Thyroid gland (tissue), 4 donors: ENCODE data around the gene OR6B2. TPM values are rescaled to one million over a fixed set of nuclear protein-coding genes. Genes with fewer than 3 reads are reported as not detected.

Experiments
- DNase-seq, 2 donors: peaks; one replicate each; pipeline ENCODE4 v3.0.0-alpha.2; 2019
- H3K27ac ChIP-seq, 3 donors: fragments of 200-600 bp; sonication (generic); 1 replicate in 2 of 3; 2 replicates in 1 of 3; pipeline ENCODE4 v1.5.1; 2016 to 2019; ENCODE audit warnings: mild to moderate bottlenecking in 1 of 3, moderate library complexity in 1 of 3
- H3K27me3 ChIP-seq: fragments of 200-600 bp; sonication (generic); one replicate; pipeline ENCODE4 v1.5.1; 2019
- H3K36me3 ChIP-seq, 2 donors: fragments of 200-600 bp; sonication (generic); one replicate each; pipeline ENCODE4 v1.5.1; 2016 to 2019
- H3K4me1 ChIP-seq, 2 donors: fragments of 200-600 bp; sonication (generic); one replicate each; pipeline ENCODE4 v1.5.1; 2017 to 2019
- H3K4me3 ChIP-seq, 3 donors: fragments of 200-600 bp; sonication (generic); replicated peaks in 1 of 3; 1 replicate in 2 of 3; 2 replicates in 1 of 3; pipeline ENCODE4 v1.5.1; 2016; ENCODE audit warnings: mild to moderate bottlenecking in 1 of 3
- H3K9me3 ChIP-seq: fragments of 200-600 bp; sonication (generic); one replicate; pipeline ENCODE4 v1.5.1; 2017
- POLR2A ChIP-seq, 2 donors: fragments of 450-650 bp; IDR thresholded peaks; one replicate each; pipeline ENCODE4 v1.6.1; 2017; ENCODE audit warnings: antibody characterized with exemption in 2 of 2, mild to moderate bottlenecking in 2 of 2, moderate library complexity in 1 of 2
- WGBS, 2 donors: methylation state at CpG; one replicate each; pipeline ENCODE4 v1.1.5; 2017; 5-methylcytosine and 5-hydroxymethylcytosine counted together
- intact Hi-C: fragments of 100-400 bp; cut with DNase I; formaldehyde crosslinking; loops from one replicate; pipeline ENCODE4 v1.15.1; 2023
- total RNA-seq, 4 donors: library from RNA; depleted of rRNA; stranded (reverse); fragments of >200 nt; gene quantifications; one replicate each; pipeline ENCODE4 v1.2.3, GENCODE V29; 2016
- TF ChIP-seq, protein P1 (sequence below), 6 experiments: fragments of 200-600 bp in 3 of 6; fragments of 450-650 bp in 3 of 6; sonication (generic) in 3 of 6; IDR thresholded peaks; one replicate each; pipeline ENCODE4 v1.5.1; 2016 to 2019; ENCODE audit warnings: antibody characterized with exemption in 6 of 6, mild to moderate bottlenecking in 2 of 6, inconsistent platforms in 1 of 6, moderate library complexity in 1 of 6

Gene OR6B2
- total RNA-seq, 4 donors from 2014 or later, result not detected

DNA sequence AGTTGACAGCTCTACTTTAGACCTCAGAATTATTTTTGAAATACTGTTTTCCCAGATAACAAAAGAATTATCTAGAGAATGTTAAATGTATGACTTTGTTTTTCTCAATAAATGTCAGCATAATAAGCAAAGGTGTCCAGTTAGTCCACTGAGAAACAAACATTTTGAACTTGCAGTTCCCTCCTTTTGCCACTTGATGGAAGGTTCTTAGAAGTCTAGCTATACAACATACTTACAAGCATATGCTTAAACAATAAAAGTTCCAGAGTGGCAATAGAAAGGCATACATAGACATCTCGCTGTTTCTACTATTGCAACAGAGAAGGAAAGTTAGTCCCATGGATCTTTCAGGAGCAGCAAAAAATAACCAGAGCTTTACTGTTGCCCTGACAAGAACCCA lies 16.9 kb downstream of the OR6B2 start:
- WGBS, 2 donors, result 89 to 94% methylated on average over 1 of the region's 1 CpG

DNA sequence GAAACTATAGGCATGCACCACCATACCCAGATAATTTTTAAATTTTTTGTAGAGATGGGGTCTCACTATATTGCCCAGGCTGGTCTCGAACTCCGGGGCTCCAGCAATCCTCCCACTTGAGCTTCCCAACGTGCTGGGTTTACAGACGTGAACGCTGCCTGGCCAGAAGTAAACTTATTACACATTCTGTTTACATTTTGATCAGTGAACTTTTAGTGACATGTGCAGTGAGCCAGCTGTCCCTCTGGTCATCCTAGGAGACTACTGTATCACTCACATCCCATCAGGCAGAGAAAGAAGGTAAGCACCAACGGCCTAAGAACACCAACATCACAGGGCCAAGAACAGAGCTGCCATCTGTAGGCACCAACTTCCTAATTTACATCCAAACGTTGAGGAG lies 27.2 kb downstream of the OR6B2 start:
- no peak for DNase-seq
- H3K9me3 ChIP-seq, result no peaks in the 10 kb centered on the region
- peaks cover 63 to 67% of the 10 kb centered on the region in 2 donors for H3K36me3 ChIP-seq
- H3K27me3 ChIP-seq, result no peaks in the 10 kb centered on the region
- H3K27ac ChIP-seq, result no peak overlapping the region
- WGBS, 2 donors, result 91% methylated on average over 7 of the region's 7 CpGs
- no peak overlapping the region for H3K4me3 ChIP-seq
- intact Hi-C loops, result no loop called here
- no peaks in the 10 kb centered on the region for H3K4me1 ChIP-seq
- TF ChIP-seq, protein P1, sequence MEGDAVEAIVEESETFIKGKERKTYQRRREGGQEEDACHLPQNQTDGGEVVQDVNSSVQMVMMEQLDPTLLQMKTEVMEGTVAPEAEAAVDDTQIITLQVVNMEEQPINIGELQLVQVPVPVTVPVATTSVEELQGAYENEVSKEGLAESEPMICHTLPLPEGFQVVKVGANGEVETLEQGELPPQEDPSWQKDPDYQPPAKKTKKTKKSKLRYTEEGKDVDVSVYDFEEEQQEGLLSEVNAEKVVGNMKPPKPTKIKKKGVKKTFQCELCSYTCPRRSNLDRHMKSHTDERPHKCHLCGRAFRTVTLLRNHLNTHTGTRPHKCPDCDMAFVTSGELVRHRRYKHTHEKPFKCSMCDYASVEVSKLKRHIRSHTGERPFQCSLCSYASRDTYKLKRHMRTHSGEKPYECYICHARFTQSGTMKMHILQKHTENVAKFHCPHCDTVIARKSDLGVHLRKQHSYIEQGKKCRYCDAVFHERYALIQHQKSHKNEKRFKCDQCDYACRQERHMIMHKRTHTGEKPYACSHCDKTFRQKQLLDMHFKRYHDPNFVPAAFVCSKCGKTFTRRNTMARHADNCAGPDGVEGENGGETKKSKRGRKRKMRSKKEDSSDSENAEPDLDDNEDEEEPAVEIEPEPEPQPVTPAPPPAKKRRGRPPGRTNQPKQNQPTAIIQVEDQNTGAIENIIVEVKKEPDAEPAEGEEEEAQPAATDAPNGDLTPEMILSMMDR (IDR thresholded peaks at IDR 0.05), result no peak
- TF ChIP-seq POLR2A (IDR thresholded peaks at IDR 0.05), result no peak

More for the DNA sequence above, 16.9 kb downstream of the OR6B2 start:
- no peak overlapping the region for H3K27ac ChIP-seq
- no peak overlapping the region for H3K4me3 ChIP-seq
- no peaks in the 10 kb centered on the region for H3K4me1 ChIP-seq
- no peaks in the 10 kb centered on the region for H3K27me3 ChIP-seq
- DNase-seq, result no peak
- H3K36me3 ChIP-seq, result peaks cover 51 to 55% of the 10 kb centered on the region in 2 donors
- TF ChIP-seq, protein P1 (IDR thresholded peaks at IDR 0.05), result no peak
- TF ChIP-seq POLR2A (IDR thresholded peaks at IDR 0.05), result no peak
- no peaks in the 10 kb centered on the region for H3K9me3 ChIP-seq
- intact Hi-C loops, result no loop called here

DNA sequence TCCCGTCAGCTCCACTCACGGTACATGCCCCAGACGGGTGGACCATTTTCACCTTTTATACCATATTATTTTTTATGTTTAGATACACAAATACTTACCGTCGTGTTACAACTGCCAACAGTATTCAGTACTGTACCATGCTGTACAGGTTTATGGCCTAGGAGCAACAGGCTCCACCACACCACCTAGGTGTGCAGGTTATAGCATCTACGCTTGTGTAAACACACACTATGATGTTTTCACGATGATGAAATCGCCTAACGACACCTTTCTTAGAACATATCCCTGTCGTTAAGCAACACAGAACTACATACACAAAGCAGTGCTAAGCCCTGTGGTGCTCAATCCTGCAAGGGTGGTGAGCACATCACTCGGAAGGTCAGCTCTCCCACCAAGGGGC lies 29.6 kb downstream of the OR6B2 start:
- 93 to 96% methylated on average over 11 of the region's 11 CpGs for WGBS, 2 donors
- no peak for TF ChIP-seq POLR2A (IDR thresholded peaks at IDR 0.05)
- TF ChIP-seq, protein P1 (IDR thresholded peaks at IDR 0.05), result no peak
- intact Hi-C loops, result no loop called here
- H3K27ac ChIP-seq, result no peak overlapping the region
- H3K4me1 ChIP-seq, result no peaks in the 10 kb centered on the region
- no peak for DNase-seq
- no peak overlapping the region for H3K4me3 ChIP-seq
- H3K27me3 ChIP-seq, result no peaks in the 10 kb centered on the region
- H3K9me3 ChIP-seq, result no peaks in the 10 kb centered on the region
- H3K36me3 ChIP-seq, result peaks cover 53 to 58% of the 10 kb centered on the region in 2 donors

DNA sequence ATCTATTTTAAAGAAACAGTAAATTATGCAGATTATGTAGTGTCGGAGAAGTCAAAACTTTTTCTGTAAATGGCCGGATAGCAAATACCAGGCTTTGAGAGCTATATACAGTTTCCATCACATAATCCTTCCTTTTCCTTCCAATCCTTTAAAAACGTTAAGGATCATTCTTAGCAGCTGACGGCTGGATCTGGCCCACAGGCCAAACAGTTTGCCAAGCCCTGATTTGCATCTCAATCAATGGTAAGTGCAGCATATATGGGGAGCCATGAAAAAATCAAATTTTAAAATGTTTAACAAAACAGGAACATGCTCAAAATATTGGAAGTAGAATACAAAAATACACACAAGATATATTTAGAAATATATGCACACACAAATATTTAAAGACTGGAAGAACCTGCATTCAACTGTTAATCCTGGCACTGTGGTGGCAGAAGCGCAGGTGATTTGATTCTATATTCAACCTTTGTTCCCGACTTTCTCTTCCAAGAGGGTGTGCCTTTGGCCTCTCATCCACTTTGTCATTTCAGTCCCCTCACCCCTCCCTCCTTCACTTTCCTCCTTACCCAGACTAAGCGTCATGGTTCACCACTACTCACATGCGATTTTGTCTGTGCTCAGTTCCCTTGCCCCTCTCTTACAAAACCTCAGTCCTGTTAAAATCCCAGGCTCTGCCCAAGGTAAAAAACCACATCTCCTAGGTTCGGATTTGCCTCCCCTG lies 32.4 kb downstream of the OR6B2 start:
- Histone ChIP-seq H3K9me3 (no peaks in the 10 kb centered on the region), H3K27ac (no peak overlapping the region), H3K27me3 (no peaks in the 10 kb centered on the region), H3K4me1 (no peaks in the 10 kb centered on the region), H3K36me3 (peaks cover 29 to 47% of the 10 kb centered on the region in 2 donors), H3K4me3 (no peak overlapping the region)
- intact Hi-C loops, result loop anchor here (10.0 kb wide), 1 partner anchor 953 kb away; no protein-coding TSS in a partner anchor
- 81 to 82% methylated on average over 9 of the region's 9 CpGs for WGBS, 2 donors
- no peak for DNase-seq
- TF ChIP-seq, protein P1 (IDR thresholded peaks at IDR 0.05), result no peak
- no peak for TF ChIP-seq POLR2A (IDR thresholded peaks at IDR 0.05)

DNA sequence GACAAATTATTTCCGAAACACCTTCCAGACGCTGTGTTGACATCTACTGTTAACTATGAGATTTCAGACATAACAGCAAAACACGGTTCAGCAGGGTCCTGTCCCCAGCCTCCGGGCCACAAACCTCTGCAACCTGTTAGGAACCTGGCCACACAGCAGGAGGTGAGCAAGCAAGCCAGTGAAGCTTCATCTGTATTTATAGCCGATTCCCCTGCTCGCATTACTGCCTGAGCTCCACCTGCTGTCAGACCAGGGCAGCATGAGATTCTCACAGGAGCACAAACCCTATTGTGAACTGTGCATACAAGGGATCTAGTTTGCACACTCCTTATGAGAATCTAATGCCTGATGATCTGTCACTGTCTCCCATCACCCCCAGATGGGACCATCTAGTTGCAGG lies 36.1 kb downstream of the OR6B2 start:
- Histone ChIP-seq H3K4me1 (no peaks in the 10 kb centered on the region), H3K27ac (no peak overlapping the region), H3K9me3 (no peaks in the 10 kb centered on the region), H3K4me3 (no peak overlapping the region), H3K36me3 (peaks cover 5 to 18% of the 10 kb centered on the region in 2 donors), H3K27me3 (no peaks in the 10 kb centered on the region)
- DNase-seq, result no peak
- TF ChIP-seq, protein P1 (IDR thresholded peaks at IDR 0.05), result no peak
- no peak for TF ChIP-seq POLR2A (IDR thresholded peaks at IDR 0.05)
- WGBS, 2 donors, result 97 to 98% methylated on average over 6 of the region's 6 CpGs
- intact Hi-C loops, result loop anchor here (10.0 kb wide), 1 partner anchor 949 kb away; no protein-coding TSS in a partner anchor
